H54 (cell line): ENCODE results near the gene POLK.
A peak's percentile ranks its signal among the peaks of the same experiment; 100 is the strongest.
"Not testable (repeated sequence)": the region's sequence is repeated elsewhere in the genome, so short reads cannot be mapped to it uniquely, and the experiment has no call there.

Source experiments
- DNase-seq: peaks from one replicate; pipeline ENCODE4 v3.0.0; 2011; ENCODE audit warnings: low spot score, mixed read lengths; ENCODE audit not compliant: insufficient read length
- FAIRE-seq: peaks from 3 replicates; lab custom pipeline; 2011; peaks lifted over from hg19 to GRCh38; lab: Jason Lieb, UNC
- POLR2A ChIP-seq: IDR thresholded peaks from 2 replicates; pipeline ENCODE4 v1.6.1; 2011; ENCODE audit warnings: low read depth, mild to moderate bottlenecking, low read length

POLK gene

DNA sequence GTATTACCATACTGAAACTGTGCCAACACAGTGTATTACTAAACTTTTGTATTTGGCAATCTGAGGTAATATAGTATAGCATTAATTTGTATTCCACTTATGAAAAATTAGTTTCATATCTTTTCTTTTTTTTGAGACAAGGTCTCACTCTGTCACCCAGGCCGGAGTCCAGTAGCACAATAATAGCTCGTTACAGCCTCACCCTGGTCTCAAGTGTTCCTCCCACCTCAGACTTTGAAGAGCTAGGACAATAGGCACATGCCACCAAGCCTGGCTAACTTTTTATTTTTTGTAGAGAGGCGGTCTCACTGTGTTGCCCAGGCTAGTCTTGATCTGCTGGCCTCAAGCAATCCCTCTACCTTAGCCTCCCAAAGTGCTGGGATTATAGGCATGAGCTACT, 36.1 kb downstream of the POLK start:
- DNase-seq (no peak), FAIRE-seq (no peak)
- TF ChIP-seq POLR2A, result no peak

DNA sequence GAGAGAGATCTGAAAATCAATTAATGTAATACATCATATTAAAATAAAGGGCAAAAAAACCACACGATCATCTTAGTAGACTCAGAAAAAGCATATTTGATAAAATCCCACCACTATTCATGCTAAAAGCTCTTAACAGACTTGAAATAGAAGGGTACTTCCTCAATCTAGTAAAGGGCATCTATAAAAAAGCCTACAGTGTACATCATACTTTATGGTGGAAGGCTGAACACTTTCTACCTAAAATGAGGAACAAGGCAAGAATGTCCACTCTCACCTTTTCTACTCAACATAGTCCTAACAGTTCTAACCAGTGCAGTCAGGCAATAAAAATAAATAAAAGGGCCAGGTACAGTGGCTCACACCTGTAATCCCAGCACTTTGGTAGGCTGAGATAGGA, 38.9 kb downstream of the POLK start:
- no peak for FAIRE-seq

DNA sequence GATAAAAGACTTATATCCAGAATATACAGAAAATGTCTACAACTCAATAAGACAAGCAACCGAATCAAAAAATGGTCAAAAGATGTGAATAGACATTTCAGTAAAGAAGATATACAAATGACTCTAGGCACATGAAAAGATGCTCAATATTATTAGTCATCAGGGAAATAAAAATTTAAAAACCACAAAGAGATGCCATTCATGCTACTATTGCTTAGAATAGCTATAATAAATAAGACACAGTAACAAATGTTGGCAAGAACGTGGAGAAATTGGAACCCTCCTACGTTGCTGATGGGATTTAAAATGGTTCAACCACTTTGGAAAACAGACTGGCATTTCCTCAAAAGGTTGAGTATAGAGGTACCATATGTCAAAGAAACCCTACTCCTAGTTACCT, 39.8 kb downstream of the POLK start:
- TF ChIP-seq POLR2A, result no peak
- peak; percentile 57 for FAIRE-seq
- no peak for DNase-seq

More for the DNA sequence above, 38.9 kb downstream of the POLK start:
- TF ChIP-seq POLR2A, result no peak
- no peak for DNase-seq

DNA sequence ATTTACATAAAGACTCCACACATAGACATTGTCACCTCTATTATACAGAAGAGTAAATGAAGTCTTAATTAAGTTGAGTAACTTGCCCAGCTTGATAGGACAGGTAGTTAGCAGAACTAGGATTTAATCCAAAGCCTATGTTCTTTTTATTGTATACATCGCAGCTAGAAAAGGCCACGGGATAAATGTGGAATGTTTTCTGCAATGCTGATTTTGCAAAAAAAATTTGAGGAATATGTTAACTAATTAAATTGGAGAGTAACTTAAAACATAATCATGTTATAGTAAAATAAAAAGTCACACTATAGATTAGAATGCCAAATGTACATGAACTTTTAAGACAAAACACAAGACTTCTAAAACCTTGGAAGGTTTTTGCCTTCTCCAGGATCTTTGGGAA, 41.1 kb downstream of the POLK start:
- no peak for TF ChIP-seq POLR2A
- DNase-seq (no peak), FAIRE-seq (no peak)

DNA sequence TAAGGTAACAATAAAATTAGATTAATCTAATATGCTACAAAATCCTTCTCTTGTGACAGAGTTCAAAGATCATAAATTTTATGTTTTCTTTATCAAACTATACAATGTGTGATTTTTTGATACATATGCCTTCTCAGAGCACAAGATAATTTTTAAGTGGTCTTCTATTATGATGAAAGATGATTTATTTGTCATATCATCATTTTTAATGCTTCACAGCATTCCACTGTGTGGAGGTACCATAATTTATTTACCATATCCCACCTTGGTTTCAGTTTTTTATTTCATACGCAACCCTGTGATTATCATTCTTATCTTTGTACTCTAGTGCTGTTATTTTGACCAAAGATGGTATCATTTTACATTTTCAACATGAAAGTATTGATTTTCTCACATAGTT, 41.7 kb downstream of the POLK start:
- FAIRE-seq (peak; percentile 62), DNase-seq (no peak)
- no peak for TF ChIP-seq POLR2A

DNA sequence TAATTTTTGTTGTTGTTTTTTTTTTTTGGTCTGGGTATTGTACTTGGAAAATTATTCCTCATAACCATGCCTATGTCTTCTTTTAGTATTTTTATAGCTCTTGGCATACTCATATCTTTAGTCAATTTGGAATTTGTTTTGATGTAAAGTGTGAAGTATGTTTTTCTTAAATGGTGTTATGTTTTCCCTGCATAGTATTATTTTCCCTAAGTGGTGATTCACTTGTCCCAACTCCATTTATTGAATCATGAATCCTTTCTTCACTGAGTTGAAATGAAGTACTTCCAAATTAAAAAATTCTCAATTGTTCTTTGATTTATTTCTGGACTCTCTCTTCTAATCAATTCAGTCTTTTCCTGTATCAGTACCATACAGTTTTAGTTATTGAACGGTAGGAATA, 46.5 kb downstream of the POLK start:
- no peak for TF ChIP-seq POLR2A

DNA sequence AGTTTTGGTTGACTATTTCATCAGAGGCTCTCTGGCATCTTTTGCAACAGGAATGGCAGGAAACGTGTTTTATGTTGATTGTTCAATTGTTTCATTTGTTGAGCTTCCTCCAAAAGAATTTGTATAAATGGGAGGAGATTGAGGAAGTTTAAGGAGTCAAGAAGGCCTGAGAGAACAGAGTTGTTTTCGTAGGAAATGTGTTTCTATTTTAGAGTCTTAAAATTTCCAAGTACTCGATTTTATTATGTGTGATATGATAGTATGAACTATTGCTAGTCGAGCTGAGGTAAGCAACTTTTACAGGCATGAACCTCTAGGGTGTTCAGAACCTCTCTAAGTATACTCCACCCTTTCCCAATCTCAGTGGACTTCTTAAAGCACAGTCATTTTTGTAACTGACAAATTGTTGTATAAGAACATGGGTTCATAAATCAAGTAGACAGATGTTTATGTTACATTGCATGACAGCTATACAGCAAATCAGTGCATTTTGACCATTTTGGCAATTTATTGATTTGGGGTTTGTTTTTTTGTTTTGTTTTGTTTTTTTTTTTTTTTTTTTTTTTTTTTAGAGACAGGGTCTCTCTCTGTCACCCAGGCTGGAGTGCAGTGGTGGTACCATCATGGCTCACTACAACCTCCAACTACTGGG, 47.4 kb downstream of the POLK start:
- FAIRE-seq (peak; percentile 62), DNase-seq (no peak)
- TF ChIP-seq POLR2A, result no peak

More for the DNA sequence above, 46.5 kb downstream of the POLK start:
- DNase-seq (no peak), FAIRE-seq (no peak)

DNA sequence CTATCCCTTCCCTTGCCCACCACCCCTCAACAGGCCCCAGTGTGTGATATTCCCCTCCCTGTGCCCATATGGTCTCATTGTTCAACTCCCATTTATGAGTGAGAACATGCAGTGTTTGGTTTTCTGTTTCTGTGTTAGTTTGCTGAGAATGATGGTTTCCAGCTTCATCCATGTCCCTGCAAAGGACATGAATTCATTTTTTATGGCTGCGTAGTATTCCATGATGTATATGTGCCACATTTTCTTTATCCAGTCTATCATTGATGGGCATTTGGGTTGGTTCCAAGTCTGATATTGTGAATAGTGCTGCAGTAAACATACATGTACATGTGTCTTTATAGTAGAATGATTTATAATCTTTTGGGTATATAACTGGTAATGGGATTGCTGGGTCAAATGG, 49.0 kb downstream of the POLK start:
- not testable (repeated sequence) for DNase-seq, FAIRE-seq

DNA sequence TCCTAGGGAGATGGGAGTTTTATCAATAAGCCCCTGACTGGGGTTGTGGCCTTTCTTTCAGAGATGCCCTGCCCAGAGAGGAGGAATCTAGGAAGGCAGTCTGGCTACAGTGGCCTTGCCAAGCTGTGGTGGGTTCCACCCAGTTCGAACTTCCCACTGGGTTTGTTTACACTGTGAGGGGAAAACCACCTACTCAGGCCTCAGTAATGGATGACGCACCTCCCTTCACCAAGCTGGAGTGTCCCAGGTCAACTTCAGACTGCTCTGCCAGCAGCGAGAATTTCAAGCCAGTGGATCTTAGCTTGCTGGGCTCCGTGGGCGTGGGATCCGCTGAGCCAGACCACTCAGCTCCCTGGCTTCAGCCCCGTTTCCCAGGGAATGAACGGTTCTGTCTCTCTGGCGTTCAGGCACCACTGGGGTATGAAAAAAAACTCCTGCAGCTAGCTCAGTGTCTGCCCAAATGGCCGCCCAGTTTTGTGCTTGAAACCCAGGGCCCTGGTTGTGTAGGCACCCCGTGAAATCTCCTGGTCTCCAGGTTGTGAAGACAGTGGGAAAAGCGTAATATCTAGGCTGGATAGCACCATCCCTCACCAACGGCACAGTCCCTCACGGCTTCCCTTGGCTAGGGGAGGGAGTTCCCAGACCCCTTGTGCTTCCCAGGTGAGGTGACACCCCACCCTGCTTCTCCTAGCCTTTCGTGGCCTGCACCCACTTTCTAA, 54.5 kb downstream of the POLK start:
- peak; percentile 97 for FAIRE-seq

DNA sequence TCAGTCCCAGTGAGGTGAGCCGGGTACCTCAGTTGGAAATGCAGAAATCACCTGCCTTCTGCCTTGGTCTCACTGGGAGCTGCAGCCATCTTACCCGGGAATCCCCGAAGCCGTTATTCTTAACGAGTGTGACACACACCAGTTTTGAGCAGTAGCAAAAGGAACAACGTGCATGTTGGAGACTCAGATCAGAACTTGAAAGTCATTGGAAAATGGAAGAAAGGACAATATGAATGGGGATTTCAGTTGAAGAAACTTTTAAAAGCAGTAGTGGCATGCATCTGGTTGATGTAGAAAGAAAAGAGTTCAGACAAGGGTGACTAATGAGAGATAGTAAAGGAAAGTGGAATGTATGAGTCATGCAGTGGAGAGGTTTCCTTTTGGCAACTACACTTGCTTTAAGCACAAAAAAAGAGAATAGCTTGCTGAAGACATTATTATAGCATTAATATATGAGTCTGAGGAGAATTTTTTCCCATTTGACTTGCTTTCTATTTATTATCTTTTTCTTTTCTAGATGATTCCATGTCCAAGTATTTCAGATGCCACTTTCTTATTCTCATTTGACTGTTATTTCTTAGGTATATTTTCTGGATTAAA, 55.1 kb downstream of the POLK start:
- FAIRE-seq (peak; percentile 91), DNase-seq (peak; percentile 13)
- no peak for TF ChIP-seq POLR2A

More for the DNA sequence above, 54.5 kb downstream of the POLK start:
- DNase-seq, result not testable (repeated sequence)

DNA sequence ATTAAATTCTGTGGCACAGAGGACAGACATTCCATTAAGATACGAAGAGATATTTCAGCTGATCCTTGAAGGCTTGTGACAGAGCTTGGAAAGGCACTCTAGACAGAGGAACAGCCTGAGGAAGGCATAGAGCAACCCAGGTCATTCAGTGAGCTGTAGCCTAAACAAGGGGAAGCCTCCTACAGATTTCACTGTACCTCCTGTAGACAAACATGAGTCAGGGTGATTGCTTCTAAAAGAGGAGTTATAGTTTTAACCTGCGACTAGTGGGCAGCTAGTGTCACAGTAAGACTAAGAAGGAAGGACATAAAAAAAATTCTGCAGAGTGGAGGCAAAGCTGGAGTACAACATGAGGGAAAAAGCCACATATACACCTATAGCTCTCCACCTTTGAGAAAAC, 56.0 kb downstream of the POLK start:
- TF ChIP-seq POLR2A, result no peak
- FAIRE-seq, result peak; percentile 97
- peak; percentile 10 for DNase-seq

DNA sequence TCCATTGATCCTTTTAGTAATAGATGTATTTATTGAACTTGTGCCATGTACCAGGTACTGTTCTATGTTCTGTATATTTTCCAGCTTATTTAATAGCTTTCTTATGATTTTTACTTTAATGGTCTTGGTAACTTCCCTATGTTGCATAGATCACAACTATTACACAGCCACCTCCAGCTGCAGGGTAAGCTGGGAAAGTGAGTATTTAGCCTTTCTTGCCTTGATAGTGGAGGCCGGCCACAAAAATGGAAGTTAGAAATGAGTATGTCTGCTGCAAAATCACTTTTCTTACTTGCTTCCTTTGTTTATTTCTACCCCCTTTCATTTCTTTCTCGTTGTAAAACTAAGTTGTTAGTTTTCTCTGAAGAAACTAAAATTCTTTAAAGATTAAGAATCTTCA, 56.5 kb downstream of the POLK start:
- DNase-seq, result no peak
- FAIRE-seq, result no peak
- no peak for TF ChIP-seq POLR2A

DNA sequence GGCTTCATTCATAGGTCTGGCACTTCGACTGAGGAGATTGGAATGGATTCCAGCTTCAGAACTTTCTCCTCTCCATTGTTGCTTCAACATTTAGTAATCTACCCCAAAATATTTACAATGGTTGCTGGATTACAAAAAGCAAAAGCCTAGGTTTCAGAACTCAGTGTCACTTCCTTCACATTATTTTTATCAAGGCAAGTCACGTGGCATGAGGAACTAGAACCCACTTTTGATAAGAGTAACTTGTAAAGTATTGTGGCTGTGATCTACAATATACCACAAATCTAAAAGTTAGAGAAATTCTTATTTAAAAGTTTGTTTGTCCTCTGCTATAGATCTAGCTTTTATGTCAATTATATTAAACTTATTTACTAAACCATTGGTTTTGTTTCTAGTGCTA, 59.9 kb downstream of the POLK start:
- FAIRE-seq, result no peak
- TF ChIP-seq POLR2A, result no peak
- no peak for DNase-seq

DNA sequence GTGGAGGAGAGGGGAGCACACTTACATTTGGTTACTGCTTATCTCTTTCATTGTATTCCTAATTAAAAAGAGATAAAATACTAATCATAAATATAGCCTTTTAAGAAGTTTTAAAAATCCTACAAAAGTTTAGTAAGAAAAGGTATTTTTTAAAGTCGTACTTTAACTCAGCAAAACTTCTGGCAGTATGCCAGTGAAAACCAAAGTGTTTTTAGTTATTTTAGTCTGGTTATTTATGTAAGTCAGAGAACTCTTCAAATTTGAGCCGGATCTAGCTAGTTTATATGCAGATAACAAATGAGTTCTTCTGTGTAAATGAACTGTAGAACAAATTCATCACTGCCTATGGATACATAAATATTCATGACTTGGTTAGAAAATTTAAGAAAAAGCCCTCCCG, 63.1 kb downstream of the POLK start:
- no peak for TF ChIP-seq POLR2A
- FAIRE-seq (no peak), DNase-seq (no peak)

DNA sequence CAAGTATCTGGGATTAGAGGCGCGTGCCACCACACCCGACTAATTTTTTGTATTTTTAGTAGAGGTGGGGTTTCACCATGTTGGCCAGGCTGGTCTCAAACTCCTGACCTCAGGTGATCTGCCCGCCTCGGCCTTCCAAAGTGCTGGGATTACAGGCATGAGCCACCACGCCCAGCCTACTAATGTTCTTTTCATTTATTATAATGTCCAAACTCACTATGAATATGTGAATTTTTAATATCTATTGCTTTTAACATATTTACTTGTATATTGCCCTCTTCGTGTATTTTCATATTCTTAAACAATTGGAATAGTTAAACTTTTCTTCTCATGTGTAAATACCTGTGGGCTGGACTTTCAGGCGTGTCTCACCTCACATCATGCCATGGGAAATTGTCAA, 66.6 kb downstream of the POLK start:
- not testable (repeated sequence) for DNase-seq, FAIRE-seq

DNA sequence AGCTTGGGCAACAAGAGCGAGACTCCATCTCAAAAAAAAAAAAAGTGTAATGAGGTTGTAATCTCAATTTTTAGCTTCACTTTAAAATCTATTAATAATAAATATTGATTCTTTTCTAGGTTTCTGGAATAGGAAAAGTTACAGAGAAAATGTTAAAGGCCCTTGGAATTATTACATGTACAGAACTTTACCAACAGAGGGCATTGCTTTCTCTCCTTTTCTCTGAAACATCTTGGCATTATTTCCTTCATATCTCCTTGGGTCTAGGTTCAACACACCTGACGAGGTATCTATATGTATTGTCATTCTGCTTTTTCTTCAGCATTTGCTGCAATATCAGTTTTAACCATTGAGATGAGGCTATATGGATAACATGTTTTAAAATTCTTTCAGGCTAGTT, 73.0 kb downstream of the POLK start:
- peak; percentile 27 for FAIRE-seq
- DNase-seq, result no peak
- TF ChIP-seq POLR2A, result no peak
